IgD-negative memory B cell (primary cell): ENCODE measurements around the gene FCER2. TPM values are rescaled to one million over a fixed set of nuclear protein-coding genes. Genes with fewer than 3 reads are reported as not detected.
A peak's percentile ranks its signal among the peaks of the same experiment; 100 is the strongest.

Source experiments
- H3K27ac Mint-ChIP-seq, 3 donors: one replicate each; pipeline ENCODE4 v1.8.0; 2020 to 2022; ENCODE audit warnings: mild to moderate bottlenecking in 3 of 3, mixed read lengths in 3 of 3, moderate library complexity in 1 of 3
- H3K27me3 Mint-ChIP-seq: one replicate; pipeline ENCODE4 v1.8.0; 2021; ENCODE audit warnings: mixed read lengths
- H3K36me3 Mint-ChIP-seq: one replicate; pipeline ENCODE4 v1.8.0; 2020; ENCODE audit warnings: mild to moderate bottlenecking, mixed read lengths
- H3K4me1 Mint-ChIP-seq, 3 donors: one replicate each; pipeline ENCODE4 v1.8.0; 2020 to 2022; ENCODE audit warnings: mixed read lengths in 3 of 3, mild to moderate bottlenecking in 1 of 3
- H3K4me3 Mint-ChIP-seq, 4 donors: one replicate each; pipeline ENCODE4 v1.8.0; 2020 to 2022; ENCODE audit warnings: mild to moderate bottlenecking in 4 of 4, mixed read lengths in 4 of 4, moderate library complexity in 3 of 4
- H3K9me3 Mint-ChIP-seq, 3 donors: one replicate each; pipeline ENCODE4 v1.8.0; 2020 to 2021; ENCODE audit warnings: mixed read lengths in 3 of 3, mild to moderate bottlenecking in 1 of 3
- polyA plus RNA-seq: library from polyadenylated mRNA; unstranded; fragments of 300-500 nt; fragmentation: Illumina TruSeq; gene quantifications from one replicate; pipeline ENCODE4 v1.2.3, GENCODE V29; 2021

Gene FCER2
- polyA plus RNA-seq, 1 donor from 2014 or later = 197 TPM

DNA sequence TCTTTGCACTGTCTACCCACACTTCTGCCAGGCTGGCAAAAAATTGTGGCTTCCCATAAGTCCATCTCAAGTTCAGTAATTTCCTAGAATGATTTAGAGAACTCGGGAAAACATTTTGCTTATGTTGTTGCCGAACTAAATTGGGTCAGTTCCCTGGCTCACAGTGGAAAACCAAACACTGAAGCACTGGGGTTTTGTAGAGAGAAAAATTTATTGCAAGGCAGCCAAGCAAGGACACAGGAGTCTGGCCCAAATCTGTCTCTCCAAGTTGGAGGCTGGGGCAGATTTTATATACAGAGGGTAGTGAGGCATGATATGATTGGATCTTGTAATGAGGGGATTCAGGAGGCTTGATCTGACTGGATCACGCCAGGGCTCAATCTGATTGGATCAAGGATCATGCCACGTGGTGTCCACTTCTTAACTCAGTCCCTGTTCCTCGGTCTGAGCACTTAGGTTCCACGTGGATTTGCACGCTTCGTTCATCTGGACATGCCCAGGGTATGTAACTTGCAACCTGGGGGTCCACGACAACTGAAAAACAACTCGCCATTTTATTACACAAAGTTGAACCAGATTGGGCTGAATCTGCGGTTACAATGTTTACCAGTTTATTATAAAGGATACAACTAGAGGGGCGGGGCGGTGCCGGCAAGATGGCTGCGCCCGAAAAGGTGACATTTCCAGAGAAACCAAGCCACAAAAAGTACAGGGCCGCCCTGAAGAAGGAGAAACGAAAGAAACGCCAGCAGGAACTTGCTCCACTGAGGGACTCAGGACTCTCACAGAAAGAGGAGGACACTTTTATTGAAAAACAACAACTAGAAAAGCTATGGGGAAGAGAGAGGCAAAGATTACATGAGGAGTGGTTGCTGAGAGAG lies 38.1 kb upstream of the FCER2 start:
- Mint-ChIP-seq H3K27ac (peak overlapping the region in 1 of 3 donors; percentile 15), H3K4me3 (peak overlapping the region in 1 of 4 donors; percentile 26), H3K4me1 (peaks cover 16 to 26% (median 19%) of the 10 kb centered on the region in 3 donors), H3K9me3 (peaks cover 0 to 1% (median 0%) of the 10 kb centered on the region in 3 donors), H3K36me3 (peaks cover 2% of the 10 kb centered on the region), H3K27me3 (peaks cover 12% of the 10 kb centered on the region)

DNA sequence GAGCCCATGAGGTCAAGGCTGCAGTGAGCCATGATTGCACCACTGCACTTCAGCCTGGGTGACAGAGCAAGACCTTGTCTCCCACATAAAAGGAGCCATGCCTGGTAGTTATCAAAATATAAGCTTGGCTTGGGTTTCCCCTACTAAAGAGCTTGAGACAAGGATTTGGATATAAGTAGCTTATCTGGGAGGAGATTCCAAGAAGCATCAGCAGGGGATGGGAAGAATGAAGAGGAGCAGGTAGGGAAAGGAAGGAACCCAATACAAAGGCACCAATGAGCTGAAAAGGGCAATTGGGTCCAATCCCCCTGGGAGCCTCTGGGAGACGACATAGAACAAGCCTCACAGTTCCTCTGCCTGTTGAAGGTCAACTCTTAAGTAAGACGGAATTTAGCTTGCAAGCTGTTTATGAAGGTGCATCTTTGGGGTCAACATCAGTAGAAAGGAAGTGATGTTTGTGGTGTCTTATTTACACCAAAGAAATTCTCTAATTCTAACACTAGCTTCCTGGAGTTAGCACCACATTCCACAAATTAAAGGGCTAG lies 37.4 kb upstream of the FCER2 start:
- peak overlapping the region in 1 of 3 donors; percentile 86 for H3K27ac Mint-ChIP-seq
- H3K27me3 Mint-ChIP-seq = peaks cover 9% of the 10 kb centered on the region
- H3K36me3 Mint-ChIP-seq = peaks cover 2% of the 10 kb centered on the region
- H3K4me1 Mint-ChIP-seq = peaks cover 12 to 23% (median 16%) of the 10 kb centered on the region in 3 donors
- H3K9me3 Mint-ChIP-seq = peaks cover 0 to 1% (median 0%) of the 10 kb centered on the region in 3 donors
- H3K4me3 Mint-ChIP-seq = no peak overlapping the region

DNA sequence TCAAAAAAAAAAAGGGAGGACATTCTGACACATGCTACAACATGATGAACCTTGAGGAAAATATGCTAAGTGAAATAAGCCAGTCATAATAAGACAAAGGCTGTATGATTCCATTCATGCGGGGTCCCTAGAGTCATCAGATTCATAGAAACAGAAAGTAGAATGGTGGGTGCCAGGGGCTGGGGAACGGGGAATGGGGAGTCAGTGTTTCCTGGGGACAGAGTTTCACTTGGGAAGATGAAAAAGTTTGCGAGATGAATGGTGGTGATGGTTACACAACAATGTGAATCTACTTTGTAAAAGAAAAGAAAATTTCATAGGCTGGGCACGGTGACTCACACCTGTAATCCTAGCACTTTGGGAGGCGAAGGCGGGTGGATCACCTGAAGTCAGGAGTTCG lies 36.1 kb upstream of the FCER2 start:
- Mint-ChIP-seq H3K27ac (no peak overlapping the region), H3K36me3 (peaks cover 2% of the 10 kb centered on the region), H3K4me3 (peak overlapping the region in 1 of 4 donors; percentile 58), H3K27me3 (peaks cover 9% of the 10 kb centered on the region), H3K9me3 (no peaks in the 10 kb centered on the region), H3K4me1 (peaks cover 6 to 18% (median 16%) of the 10 kb centered on the region in 3 donors)

DNA sequence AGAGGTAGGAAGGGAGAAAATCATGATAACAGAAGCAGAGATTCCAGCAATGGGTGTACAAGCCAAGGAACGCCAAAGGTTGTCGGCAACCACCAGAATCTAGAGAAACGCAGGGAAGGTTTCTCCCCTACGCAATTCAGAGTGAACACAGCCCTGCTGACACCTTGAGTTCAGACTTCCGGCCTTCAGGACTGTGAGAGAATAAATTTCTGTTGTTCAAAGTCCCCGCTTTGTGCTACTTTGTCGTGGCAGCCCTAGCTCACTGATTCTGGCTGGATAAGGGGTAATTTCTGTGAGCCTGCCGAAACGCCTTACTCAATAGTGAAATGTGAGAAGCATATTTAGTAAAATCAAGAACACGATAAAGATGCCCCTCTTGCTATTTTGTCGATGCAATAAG lies 35.3 kb upstream of the FCER2 start:
- Mint-ChIP-seq H3K4me3 (no peak overlapping the region), H3K36me3 (peaks cover 2% of the 10 kb centered on the region), H3K27me3 (peaks cover 9% of the 10 kb centered on the region), H3K27ac (no peak overlapping the region), H3K4me1 (peaks cover 6 to 16% (median 14%) of the 10 kb centered on the region in 3 donors), H3K9me3 (no peaks in the 10 kb centered on the region)

DNA sequence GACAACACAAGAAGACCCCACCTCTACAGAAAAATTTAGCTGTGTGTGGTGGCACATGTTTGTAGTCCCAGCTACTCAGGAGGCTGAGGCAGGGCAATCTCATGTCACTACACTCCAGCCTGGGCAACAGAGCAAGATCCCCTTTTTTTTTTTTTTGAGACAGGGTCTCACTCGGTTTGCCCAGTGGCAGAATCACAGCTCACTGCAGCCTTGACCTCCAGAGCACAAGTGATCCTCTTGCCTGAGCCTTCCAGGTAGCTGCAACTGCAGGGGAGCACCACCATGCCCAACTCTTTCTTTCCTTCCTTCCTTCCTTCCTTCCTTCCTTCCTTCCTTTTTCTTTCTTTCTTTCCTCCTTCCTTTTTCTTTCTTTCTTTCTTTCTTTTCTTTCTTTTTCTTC lies 34.2 kb upstream of the FCER2 start:
- peaks cover 12% of the 10 kb centered on the region for H3K27me3 Mint-ChIP-seq
- peaks cover 3 to 15% (median 9%) of the 10 kb centered on the region in 3 donors for H3K4me1 Mint-ChIP-seq
- H3K9me3 Mint-ChIP-seq = no peaks in the 10 kb centered on the region
- peak overlapping the region in 1 of 3 donors; percentile 35 for H3K27ac Mint-ChIP-seq
- peaks cover 2% of the 10 kb centered on the region for H3K36me3 Mint-ChIP-seq
- H3K4me3 Mint-ChIP-seq = no peak overlapping the region

DNA sequence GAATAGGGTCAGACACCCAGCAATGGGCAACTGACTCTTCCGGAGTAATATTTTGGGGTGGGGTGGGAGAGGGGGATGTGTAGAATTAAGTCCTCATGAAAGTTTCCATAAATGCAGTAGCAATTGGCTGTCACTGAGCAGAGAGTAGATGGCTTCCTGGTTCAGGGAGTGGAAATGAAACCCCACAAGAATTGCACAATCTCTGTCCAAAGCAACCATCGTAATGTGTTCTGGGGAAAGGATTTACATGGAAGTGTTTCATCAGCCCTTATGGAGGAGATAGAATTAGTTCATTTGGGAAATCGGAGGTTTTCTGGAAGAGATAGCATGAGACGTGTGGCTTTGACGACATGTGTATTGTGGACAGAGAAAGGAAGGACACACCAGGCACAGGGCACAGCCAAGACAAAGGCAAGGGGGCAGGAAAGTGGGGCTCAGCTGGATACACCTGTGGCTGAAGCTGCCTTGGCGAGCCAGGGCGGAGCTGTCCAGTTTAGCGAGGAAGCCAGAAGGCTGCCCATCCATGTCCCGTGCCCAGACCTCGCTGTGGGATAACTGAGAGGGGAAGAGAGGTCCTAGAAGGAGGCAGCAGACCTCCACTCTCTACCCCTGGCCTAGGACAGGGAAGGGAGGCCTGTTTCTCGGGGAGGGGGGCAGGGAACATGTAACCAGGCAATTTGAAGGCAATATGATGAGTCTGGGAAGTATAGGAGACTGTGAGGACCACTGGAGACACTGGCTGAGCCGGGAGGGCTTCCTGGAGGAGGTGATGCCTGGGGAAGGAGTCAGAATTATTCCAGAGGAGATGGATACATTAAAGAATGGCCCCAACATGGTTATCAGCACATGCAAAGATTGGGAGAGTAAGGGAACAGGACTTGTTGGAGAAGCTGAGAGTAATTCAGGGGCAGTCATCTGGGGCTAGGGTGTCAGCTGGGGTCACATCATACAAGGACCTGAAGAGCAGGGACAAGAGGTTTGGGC lies 32.6 kb upstream of the FCER2 start:
- Mint-ChIP-seq H3K36me3 (no peaks in the 10 kb centered on the region), H3K9me3 (no peaks in the 10 kb centered on the region), H3K27ac (no peak overlapping the region), H3K27me3 (peaks cover 17% of the 10 kb centered on the region), H3K4me3 (peak overlapping the region in 1 of 4 donors; percentile 6), H3K4me1 (peaks cover 4 to 17% (median 5%) of the 10 kb centered on the region in 3 donors)

DNA sequence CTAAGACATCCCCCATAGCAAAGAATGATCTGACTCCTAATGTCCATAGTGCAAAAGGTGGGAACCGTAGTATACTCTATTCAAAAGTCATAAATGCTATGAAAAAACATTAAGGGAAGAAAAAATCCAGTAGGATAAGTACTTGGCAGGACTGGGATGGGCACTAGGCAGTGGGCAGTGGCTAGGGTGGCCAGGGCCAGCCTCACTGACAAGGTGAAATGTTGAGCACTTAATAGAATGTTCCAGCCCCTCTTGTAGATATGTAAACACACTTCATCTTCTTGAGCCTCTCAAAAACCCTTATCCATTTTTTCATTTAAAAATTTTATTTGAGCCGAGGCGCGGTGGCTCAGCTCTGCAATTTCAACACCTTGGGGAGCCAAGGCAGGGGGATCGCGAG lies 31.4 kb upstream of the FCER2 start:
- Mint-ChIP-seq H3K9me3 (no peaks in the 10 kb centered on the region), H3K27ac (no peak overlapping the region), H3K27me3 (peaks cover 28% of the 10 kb centered on the region), H3K36me3 (no peaks in the 10 kb centered on the region), H3K4me1 (peaks cover 4 to 15% (median 10%) of the 10 kb centered on the region in 3 donors), H3K4me3 (no peak overlapping the region)

DNA sequence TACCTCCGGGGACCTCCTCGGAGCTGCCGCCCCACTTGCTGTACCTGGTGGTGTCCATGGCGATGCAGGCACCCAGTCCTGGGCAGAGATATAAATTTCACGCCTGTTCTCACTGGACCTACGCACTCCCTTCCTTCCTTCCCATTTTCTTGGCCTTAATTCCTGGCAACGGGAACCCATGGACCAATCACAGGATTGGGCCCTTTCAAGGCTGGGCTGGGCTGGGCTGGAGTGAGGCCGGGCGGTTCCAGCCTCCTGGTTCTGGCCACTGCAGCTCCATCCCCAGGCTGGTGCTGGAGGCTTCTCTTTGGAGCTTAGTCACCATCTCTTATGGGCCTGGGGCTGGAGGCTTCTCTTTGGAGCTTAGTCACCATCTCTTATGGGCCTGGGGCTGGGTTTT lies 30.1 kb upstream of the FCER2 start, which contains the start of gene CLEC4G:
CLEC4G (minus strand) TSS at position 66 of the 400 bp plus-strand sequence; CDS start at position 58, 8 bp downstream.
- Mint-ChIP-seq H3K4me1 (peaks cover 4 to 15% (median 10%) of the 10 kb centered on the region in 3 donors), H3K9me3 (peaks cover 0 to 2% (median 0%) of the 10 kb centered on the region in 3 donors), H3K36me3 (no peaks in the 10 kb centered on the region), H3K27me3 (peaks cover 35% of the 10 kb centered on the region), H3K4me3 (peak within 1 kb of the TSS in 3 of 4 donors; percentile 13 to 32 (median 20)), H3K27ac (peak within 1 kb of the TSS in 2 of 3 donors; percentile 16 to 39)

DNA sequence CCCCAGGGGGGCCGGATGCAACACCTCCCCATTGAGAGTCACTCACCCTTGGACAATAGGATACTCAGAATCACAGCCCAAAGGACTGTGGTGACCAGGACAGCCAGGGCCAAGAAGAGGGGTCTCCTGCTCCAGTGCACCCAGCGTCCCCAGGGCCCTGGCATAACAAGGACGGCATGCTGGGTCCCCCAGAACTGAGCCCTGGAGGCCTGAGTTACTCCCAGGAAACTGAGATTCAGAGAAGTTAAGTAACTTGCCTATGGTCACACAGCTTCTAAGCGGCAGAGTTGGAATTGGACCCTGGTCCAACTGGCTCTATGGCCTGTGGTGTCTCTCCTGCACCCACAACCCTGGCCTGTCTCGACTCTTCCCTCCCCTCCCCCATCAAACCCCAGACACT lies 29.7 kb upstream of the FCER2 start:
- Mint-ChIP-seq H3K4me3 (peak overlapping the region in 2 of 4 donors; percentile 13 to 20), H3K9me3 (peaks cover 0 to 2% (median 0%) of the 10 kb centered on the region in 3 donors), H3K4me1 (peaks cover 4 to 15% (median 10%) of the 10 kb centered on the region in 3 donors), H3K27ac (peak overlapping the region in 1 of 3 donors; percentile 16), H3K27me3 (peaks cover 34% of the 10 kb centered on the region), H3K36me3 (no peaks in the 10 kb centered on the region)

DNA sequence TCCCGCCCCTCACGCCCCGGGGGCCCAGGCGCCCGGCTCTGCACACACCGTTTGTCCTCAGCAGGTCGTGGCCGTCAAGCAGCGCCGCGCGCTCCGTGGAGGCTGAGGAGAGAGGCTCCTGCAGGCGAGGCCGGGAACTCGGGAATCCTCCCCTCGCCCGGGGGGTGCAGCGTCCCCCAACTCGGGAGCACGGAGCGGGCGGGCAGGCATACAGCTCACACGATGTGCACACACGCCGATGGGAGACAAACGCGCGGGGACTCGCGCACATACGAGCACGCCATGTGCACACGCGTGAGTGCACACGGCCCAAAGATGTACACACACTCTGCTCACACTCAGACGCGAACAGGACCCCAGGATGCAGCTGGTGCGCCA lies 29.3 kb upstream of the FCER2 start:
- H3K9me3 Mint-ChIP-seq = peaks cover 0 to 2% (median 0%) of the 10 kb centered on the region in 3 donors
- no peak overlapping the region for H3K27ac Mint-ChIP-seq
- H3K27me3 Mint-ChIP-seq = peaks cover 35% of the 10 kb centered on the region
- no peak overlapping the region for H3K4me3 Mint-ChIP-seq
- H3K36me3 Mint-ChIP-seq = no peaks in the 10 kb centered on the region
- peaks cover 4 to 13% (median 10%) of the 10 kb centered on the region in 3 donors for H3K4me1 Mint-ChIP-seq

DNA sequence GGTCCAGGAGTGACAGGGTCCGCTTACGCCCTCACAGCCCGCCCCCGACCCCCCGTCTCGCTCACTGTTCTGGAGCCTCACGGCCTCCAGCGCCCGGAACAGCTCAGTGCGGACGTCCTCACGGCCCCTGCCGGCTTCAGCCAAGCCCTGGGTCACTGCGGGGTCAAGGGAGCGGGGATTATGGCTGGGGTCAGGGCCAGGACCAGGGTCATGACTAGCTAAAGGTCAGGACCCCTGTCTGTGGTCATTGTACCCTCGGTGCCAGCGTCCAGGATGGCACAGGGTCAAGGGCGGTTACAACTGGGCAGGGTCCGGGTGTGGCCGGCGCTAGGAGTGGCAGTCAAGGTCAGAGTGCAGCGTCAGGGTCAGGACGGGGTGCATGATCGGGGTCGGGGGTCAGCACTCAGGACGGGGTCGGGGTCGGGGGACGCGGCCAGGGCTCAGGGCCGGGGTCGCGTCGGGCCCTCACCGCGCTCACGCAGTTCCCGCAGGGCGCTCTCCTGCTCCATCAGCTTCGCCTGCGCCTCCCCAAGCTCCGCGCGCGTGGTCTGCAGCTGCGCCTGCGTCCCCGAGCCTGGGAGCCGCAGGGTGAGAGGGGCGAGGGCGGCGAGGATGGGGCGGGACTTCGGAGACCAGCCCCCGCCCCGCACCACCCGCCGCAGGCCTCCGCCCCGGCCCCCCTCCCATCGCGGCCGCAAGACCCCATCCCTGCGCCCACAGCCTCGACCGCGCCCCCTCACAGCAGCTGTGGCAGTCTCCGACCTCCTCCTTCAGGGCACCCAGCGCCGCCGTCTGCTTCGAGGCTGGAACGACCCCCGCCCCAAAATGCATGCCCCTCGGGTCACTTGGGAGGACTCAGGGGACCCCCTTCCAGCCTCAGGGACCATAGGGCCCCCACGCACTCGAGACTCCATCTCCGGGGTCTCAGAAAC lies 28.6 kb upstream of the FCER2 start:
- Mint-ChIP-seq H3K27ac (no peak overlapping the region), H3K27me3 (peaks cover 34% of the 10 kb centered on the region), H3K9me3 (peaks cover 0 to 2% (median 0%) of the 10 kb centered on the region in 3 donors), H3K4me3 (peak overlapping the region; percentile 31 to 78 (median 67)), H3K36me3 (no peaks in the 10 kb centered on the region), H3K4me1 (peaks cover 4 to 12% (median 10%) of the 10 kb centered on the region in 3 donors)

DNA sequence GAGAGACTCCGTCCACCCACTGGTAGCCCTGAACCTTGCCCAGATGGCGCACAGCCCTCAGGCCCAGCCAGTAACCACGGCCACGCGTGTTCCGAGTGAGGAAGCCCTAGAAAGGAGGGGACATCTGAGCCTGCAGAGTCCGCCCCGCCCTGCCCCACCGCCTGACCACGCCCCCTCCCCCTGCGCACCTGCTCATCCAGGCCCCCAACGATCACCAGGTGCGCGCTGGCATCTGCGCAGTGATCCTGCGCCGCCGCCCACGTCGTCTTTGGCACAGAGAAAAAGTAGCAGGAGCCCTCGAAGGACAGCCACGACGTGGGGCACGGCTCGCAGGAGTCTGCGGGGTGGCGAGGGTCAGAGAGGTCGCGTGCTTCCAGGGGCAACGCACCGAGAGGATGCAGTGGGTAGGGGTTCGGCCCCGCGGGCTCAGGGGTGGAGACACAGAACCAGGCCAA lies 27.9 kb upstream of the FCER2 start:
- Mint-ChIP-seq H3K4me1 (peaks cover 4 to 11% (median 10%) of the 10 kb centered on the region in 3 donors), H3K36me3 (no peaks in the 10 kb centered on the region), H3K4me3 (peak overlapping the region; percentile 31 to 78 (median 67)), H3K27ac (peak overlapping the region in 1 of 3 donors; percentile 34), H3K9me3 (peaks cover 0 to 2% (median 1%) of the 10 kb centered on the region in 3 donors), H3K27me3 (peaks cover 33% of the 10 kb centered on the region)

DNA sequence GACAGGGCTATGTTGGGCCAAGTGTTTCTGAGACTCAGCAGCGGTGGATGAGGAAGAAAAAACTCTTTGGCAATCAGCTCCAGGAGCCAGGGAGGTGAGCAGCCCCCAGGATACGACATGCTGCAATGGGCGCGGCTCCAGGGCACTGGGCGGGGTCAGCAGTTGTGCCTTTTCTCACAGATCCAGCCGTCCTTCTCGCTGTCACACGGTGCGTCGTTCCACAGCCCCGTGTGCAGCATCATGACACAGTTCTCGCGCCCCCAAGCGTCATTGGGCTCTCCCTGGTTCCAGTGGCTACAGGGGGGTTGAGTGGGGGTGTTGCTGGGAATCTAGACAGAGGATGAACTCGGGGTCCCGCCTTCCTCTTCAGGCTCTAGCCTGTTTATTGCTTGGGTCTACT lies 27.3 kb upstream of the FCER2 start:
- Mint-ChIP-seq H3K36me3 (no peaks in the 10 kb centered on the region), H3K9me3 (peaks cover 0 to 2% (median 2%) of the 10 kb centered on the region in 3 donors), H3K27me3 (peaks cover 33% of the 10 kb centered on the region), H3K4me1 (peaks cover 2 to 9% (median 8%) of the 10 kb centered on the region in 3 donors), H3K4me3 (peak overlapping the region; percentile 59 to 78 (median 68)), H3K27ac (peak overlapping the region in 1 of 3 donors; percentile 34)
